HEK293T (cell line): ENCODE measurements around the gene AMIGO2.

ENCODE experiments used
- BHLHE40 ChIP-seq: fragments of 450-650 bp; IDR thresholded peaks from 2 replicates; pipeline ENCODE4 v1.6.1; 2016; ENCODE audit warnings: mild to moderate bottlenecking, moderate library complexity, borderline replicate concordance
- FOXM1 ChIP-seq: fragments of 450-650 bp; IDR thresholded peaks from 2 replicates; pipeline ENCODE4 v1.6.1; 2017; ENCODE audit warnings: mild to moderate bottlenecking, borderline replicate concordance
- LEF1 ChIP-seq: fragments of 450-650 bp; IDR thresholded peaks from 2 replicates; pipeline ENCODE4 v1.6.1; 2017; ENCODE audit warnings: mild to moderate bottlenecking, borderline replicate concordance
- SUZ12 ChIP-seq: fragments of 450-650 bp; IDR thresholded peaks from 2 replicates; pipeline ENCODE4 v1.6.1; 2016; ENCODE audit warnings: mild to moderate bottlenecking

DNA sequence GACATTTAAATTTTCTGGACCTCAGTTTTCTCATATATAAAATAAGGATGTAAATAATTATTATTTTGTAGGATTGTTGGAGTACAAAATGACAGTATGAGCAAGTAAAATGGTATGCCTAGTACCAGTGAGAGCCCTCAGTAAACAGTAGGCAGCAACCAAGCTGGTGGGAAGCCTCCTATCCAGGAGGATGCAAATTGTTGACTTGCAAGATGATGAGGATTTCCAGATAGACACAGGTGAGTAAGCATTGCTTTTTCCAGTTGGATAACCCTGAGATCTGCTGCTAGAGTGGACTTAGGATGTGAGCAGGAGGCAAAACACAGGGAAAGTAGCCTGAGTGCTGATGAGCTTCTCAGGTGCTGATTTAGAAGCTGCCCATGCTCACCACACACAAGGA, 28.2 kb upstream of the AMIGO2 start:
- no peak for TF ChIP-seq FOXM1
- TF ChIP-seq LEF1: no peak
- no peak for TF ChIP-seq SUZ12
- TF ChIP-seq BHLHE40: no peak
